ENCODE results near the gene ZNF804A.

Gene ZNF804A

GRCh38 chr2:184633726-184634125 lies 35.4 kb downstream of the ZNF804A start:
- TF ChIP-seq PPARA (CRISPR knock-in tag; IDR thresholded peaks at IDR 0.05; ENCODE audit: borderline replicate concordance) (no peak), TCF4 (CRISPR knock-in tag; IDR thresholded peaks at IDR 0.05; ENCODE audit: borderline replicate concordance) (no peak), SNAI2 (CRISPR knock-in tag; IDR thresholded peaks at IDR 0.05) (no peak)
- ATAC-seq = no peak

- no peak for ATAC-seq
- TF ChIP-seq RARB (CRISPR knock-in tag; IDR thresholded peaks at IDR 0.05) (no peak), ZNF8 (CRISPR knock-in tag; IDR thresholded peaks at IDR 0.05) (no peak), TOX (CRISPR knock-in tag; IDR thresholded peaks at IDR 0.05; ENCODE audit: borderline replicate concordance) (no peak), CSDC2 (CRISPR knock-in tag; IDR thresholded peaks at IDR 0.05) (no peak), ZNF70 (CRISPR knock-in tag; IDR thresholded peaks at IDR 0.05) (no peak), ISL1 (CRISPR knock-in tag; IDR thresholded peaks at IDR 0.05) (no peak), CSRNP3 (CRISPR knock-in tag; IDR thresholded peaks at IDR 0.05) (no peak), PPARA (CRISPR knock-in tag; IDR thresholded peaks at IDR 0.05; ENCODE audit: borderline replicate concordance) (no peak)
- TF ChIP-seq, protein P1, sequence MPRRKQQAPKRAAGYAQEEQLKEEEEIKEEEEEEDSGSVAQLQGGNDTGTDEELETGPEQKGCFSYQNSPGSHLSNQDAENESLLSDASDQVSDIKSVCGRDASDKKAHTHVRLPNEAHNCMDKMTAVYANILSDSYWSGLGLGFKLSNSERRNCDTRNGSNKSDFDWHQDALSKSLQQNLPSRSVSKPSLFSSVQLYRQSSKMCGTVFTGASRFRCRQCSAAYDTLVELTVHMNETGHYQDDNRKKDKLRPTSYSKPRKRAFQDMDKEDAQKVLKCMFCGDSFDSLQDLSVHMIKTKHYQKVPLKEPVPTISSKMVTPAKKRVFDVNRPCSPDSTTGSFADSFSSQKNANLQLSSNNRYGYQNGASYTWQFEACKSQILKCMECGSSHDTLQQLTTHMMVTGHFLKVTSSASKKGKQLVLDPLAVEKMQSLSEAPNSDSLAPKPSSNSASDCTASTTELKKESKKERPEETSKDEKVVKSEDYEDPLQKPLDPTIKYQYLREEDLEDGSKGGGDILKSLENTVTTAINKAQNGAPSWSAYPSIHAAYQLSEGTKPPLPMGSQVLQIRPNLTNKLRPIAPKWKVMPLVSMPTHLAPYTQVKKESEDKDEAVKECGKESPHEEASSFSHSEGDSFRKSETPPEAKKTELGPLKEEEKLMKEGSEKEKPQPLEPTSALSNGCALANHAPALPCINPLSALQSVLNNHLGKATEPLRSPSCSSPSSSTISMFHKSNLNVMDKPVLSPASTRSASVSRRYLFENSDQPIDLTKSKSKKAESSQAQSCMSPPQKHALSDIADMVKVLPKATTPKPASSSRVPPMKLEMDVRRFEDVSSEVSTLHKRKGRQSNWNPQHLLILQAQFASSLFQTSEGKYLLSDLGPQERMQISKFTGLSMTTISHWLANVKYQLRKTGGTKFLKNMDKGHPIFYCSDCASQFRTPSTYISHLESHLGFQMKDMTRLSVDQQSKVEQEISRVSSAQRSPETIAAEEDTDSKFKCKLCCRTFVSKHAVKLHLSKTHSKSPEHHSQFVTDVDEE (CRISPR knock-in tag; IDR thresholded peaks at IDR 0.05) = no peak
Measured at GRCh38 chr2:184637781-184638180, 39.5 kb downstream of the ZNF804A start.

DNA sequence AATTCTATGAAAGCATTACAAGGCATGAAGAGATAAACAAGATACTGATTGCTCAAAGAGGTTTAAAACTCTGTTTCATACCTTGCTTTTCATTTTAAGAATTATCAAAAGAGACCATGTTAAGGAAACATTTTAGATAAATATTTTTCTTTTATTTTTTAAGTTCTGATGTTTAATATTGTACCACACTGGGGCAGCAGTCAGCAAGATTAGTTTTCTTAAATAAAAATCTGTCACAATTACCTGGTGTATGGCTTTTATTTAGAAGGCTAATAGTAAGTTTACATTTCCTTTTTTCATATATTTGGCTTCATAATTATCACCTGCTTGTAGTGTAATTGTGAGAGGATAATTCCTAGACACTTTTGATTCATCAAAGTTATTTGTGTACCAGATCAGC lies 46.4 kb downstream of the ZNF804A start:
- no peak for TF ChIP-seq ZFP30 (CRISPR knock-in tag; IDR thresholded peaks at IDR 0.05)
- TF ChIP-seq ISL1 (CRISPR knock-in tag; IDR thresholded peaks at IDR 0.05) = no peak
- no peak for TF ChIP-seq ZFP3 (CRISPR knock-in tag; IDR thresholded peaks at IDR 0.05)
- ATAC-seq = no peak

DNA sequence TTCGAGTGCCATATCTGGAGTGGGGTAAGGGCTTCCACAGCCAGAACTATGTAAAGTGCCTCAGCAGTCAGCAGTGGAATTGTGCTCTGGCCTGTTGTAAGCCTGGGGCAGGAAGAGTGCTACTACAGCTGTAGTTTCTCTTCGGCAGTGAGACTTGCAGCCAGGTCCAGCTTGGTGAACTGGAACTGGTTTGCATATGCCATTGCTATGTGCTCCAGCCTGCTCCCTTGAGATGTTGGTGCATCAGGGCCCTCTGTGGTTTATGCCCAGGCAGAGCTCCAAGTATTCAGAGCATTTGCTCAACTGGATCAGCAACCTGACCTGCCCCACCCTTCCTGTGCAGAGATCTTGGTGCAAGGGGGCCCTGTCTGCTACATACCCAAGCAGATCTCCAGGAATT lies 47.8 kb downstream of the ZNF804A start:
- no peak for ATAC-seq
- TF ChIP-seq BACH2 (CRISPR knock-in tag; IDR thresholded peaks at IDR 0.05; ENCODE audit: borderline replicate concordance) (no peak), CSDC2 (CRISPR knock-in tag; IDR thresholded peaks at IDR 0.05) (no peak), PPARA (CRISPR knock-in tag; IDR thresholded peaks at IDR 0.05; ENCODE audit: borderline replicate concordance) (no peak), TOX (CRISPR knock-in tag; IDR thresholded peaks at IDR 0.05; ENCODE audit: borderline replicate concordance) (no peak), ZFP3 (CRISPR knock-in tag; IDR thresholded peaks at IDR 0.05) (no peak), ZNF70 (CRISPR knock-in tag; IDR thresholded peaks at IDR 0.05) (no peak), RARB (CRISPR knock-in tag; IDR thresholded peaks at IDR 0.05) (no peak), OSR1 (CRISPR knock-in tag; IDR thresholded peaks at IDR 0.05) (no peak), ZNF8 (CRISPR knock-in tag; IDR thresholded peaks at IDR 0.05) (no peak)
- TF ChIP-seq, protein P1 (CRISPR knock-in tag; IDR thresholded peaks at IDR 0.05) = no peak

GRCh38 chr2:184646593-184646992 lies 48.3 kb downstream of the ZNF804A start:
- no peak for ATAC-seq
- TF ChIP-seq ZNF565 (CRISPR knock-in tag; conservative IDR thresholded peaks at IDR 0.05; ENCODE audit: low read depth) = no peak
- TF ChIP-seq OSR1 (CRISPR knock-in tag; IDR thresholded peaks at IDR 0.05) = no peak
- TF ChIP-seq, protein P2, sequence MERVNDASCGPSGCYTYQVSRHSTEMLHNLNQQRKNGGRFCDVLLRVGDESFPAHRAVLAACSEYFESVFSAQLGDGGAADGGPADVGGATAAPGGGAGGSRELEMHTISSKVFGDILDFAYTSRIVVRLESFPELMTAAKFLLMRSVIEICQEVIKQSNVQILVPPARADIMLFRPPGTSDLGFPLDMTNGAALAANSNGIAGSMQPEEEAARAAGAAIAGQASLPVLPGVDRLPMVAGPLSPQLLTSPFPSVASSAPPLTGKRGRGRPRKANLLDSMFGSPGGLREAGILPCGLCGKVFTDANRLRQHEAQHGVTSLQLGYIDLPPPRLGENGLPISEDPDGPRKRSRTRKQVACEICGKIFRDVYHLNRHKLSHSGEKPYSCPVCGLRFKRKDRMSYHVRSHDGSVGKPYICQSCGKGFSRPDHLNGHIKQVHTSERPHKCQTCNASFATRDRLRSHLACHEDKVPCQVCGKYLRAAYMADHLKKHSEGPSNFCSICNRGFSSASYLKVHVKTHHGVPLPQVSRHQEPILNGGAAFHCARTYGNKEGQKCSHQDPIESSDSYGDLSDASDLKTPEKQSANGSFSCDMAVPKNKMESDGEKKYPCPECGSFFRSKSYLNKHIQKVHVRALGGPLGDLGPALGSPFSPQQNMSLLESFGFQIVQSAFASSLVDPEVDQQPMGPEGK (CRISPR knock-in tag; IDR thresholded peaks at IDR 0.05; ENCODE audit: borderline replicate concordance) = no peak
- no peak for TF ChIP-seq ARNTL (CRISPR knock-in tag; IDR thresholded peaks at IDR 0.05; ENCODE audit: borderline replicate concordance, low read depth)
- TF ChIP-seq CREB5 (CRISPR knock-in tag; IDR thresholded peaks at IDR 0.05; ENCODE audit: low read depth) = no peak
- no peak for TF ChIP-seq TOX (CRISPR knock-in tag; IDR thresholded peaks at IDR 0.05; ENCODE audit: borderline replicate concordance)

Data from SK-N-SH treated with all-trans-retinoic acid at 6 μM for 48 hours (cell line).